Gastrocnemius medialis (tissue), 4 donors: ENCODE measurements around the gene CCDC78. TPM values are rescaled to one million over a fixed set of nuclear protein-coding genes. Genes with fewer than 3 reads are reported as not detected.

Experiments used
- ATAC-seq, 2 donors: fragments of 150-250 bp; one replicate each; pipeline ENCODE4 v1.9.1; 2016
- DNase-seq, 2 donors: peaks; one replicate each; pipeline ENCODE4 v3.0.0-alpha.2; 2019
- H3K27ac ChIP-seq, 4 donors: fragments of 200-600 bp; sonication (generic); 1 replicate in 1 of 4; 2 replicates in 3 of 4; pipeline ENCODE4 v1.5.1; 2016 to 2018; ENCODE audit warnings: mild to moderate bottlenecking in 2 of 4, moderate library complexity in 1 of 4
- H3K27me3 ChIP-seq, 3 donors: fragments of 200-600 bp; sonication (generic) in 2 of 3; 1 replicate in 1 of 3; 2 replicates in 2 of 3; pipeline versions ENCODE4 v1.5.1 to v1.6.0; 2016 to 2019; ENCODE audit warnings: mild to moderate bottlenecking in 1 of 3, moderate library complexity in 1 of 3
- H3K36me3 ChIP-seq, 2 donors: fragments of 200-600 bp; sonication (generic) in 1 of 2; one replicate each; pipeline ENCODE4 v1.5.1; 2017 to 2018
- H3K4me1 ChIP-seq, 2 donors: fragments of 200-600 bp; sonication (generic) in 1 of 2; one replicate each; pipeline ENCODE4 v1.5.1; 2016 to 2017; ENCODE audit warnings: mild to moderate bottlenecking in 2 of 2
- H3K4me3 ChIP-seq, 4 donors: fragments of 200-600 bp; sonication (generic) in 3 of 4; 1 replicate in 1 of 4; 2 replicates in 3 of 4; pipeline ENCODE4 v1.5.1; 2016 to 2019; ENCODE audit warnings: mild to moderate bottlenecking in 2 of 4
- H3K9me3 ChIP-seq, 3 donors: fragments of 200-600 bp; sonication (generic) in 2 of 3; 1 replicate in 1 of 3; 2 replicates in 2 of 3; pipeline ENCODE4 v1.5.1; 2016 to 2019
- POLR2A ChIP-seq, 2 donors: fragments of 450-650 bp; IDR thresholded peaks; one replicate each; pipeline ENCODE4 v1.6.1; 2017; ENCODE audit warnings: antibody characterized with exemption in 2 of 2, mild to moderate bottlenecking in 2 of 2, moderate library complexity in 2 of 2
- in situ Hi-C, 4 donors: fragments of 200-750 bp; cut with MboI; loops; one replicate each; pipeline versions ENCODE4 v1.15.0 to v1.8.0; 2017; ENCODE audit warnings: low sequenced_read_pairs in 4 of 4
- intact Hi-C: fragments of 100-400 bp; cut with DNase I; formaldehyde crosslinking; loops from one replicate; pipeline ENCODE4 v1.15.1; 2023; ENCODE audit warnings: low total_unique reads
- total RNA-seq, 4 donors: library from RNA; depleted of rRNA; stranded (reverse); fragments of >200 nt; gene quantifications; one replicate each; pipeline versions ENCODE4 v1.1.0 to v1.2.3, GENCODE V29; 2016
- TF ChIP-seq, protein P1 (sequence below), 5 experiments: fragments of 450-650 bp in 3 of 5; fragments of 200-600 bp in 2 of 5; sonication (generic) in 2 of 5; IDR thresholded peaks in 4 of 5; conservative IDR thresholded peaks in 1 of 5; 1 replicate in 4 of 5; 2 replicates in 1 of 5; pipeline ENCODE4 v1.5.1; 2016 to 2019; ENCODE audit warnings: antibody characterized with exemption in 5 of 5, mild to moderate bottlenecking in 3 of 5, moderate library complexity in 3 of 5

The CCDC78 gene
- total RNA-seq, 4 donors from 2014 or later = not detected

DNA sequence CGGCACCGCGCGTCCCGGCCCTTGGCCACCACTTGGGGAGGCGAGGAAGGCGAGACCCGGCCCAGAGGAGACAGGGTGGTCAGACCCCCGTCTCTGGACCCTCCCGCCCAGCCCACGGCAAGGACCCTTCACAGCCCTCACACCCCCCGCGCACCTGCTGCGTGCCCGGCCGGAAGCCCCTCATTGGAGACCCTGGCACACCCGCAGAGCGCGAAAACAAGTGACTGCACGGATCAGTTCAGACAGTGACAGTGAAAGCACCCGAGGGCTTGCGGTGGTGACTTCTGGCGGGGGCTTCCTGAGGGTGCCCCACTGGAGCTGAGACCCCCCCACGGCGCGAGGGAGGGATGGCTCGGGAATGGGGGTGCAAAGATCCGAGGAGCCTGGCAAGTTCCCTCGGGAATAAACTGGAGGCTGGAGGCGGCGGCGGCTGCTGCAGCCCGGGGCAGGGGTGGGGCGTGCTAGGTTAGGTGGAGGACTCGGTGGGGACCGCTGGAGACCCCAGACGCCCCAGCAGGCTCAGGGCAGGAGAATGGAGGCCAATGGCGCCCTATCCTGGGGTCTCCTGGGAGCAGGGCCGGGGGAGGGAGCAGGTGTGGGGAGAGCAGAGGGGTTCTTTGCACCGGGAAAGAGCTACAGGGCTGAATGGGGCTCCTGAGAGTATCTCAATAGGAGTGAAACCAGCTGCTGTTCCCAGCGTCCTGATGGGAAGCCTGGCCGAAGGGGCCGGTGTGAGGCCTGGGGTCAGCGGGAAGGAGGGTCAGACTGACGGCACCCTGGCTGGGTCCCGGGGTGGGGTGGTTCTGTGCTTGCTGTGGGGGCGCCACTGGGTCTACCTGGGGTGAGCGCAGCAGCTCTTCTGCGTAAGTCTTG is 19.8 kb downstream of the CCDC78 start:
- in situ Hi-C loops (no loop called here), intact Hi-C loops (no loop called here)
- H3K4me1 ChIP-seq = peaks cover 0 to 4% of the 10 kb centered on the region in 2 donors
- no peaks in the 10 kb centered on the region for H3K9me3 ChIP-seq
- TF ChIP-seq, protein P1, sequence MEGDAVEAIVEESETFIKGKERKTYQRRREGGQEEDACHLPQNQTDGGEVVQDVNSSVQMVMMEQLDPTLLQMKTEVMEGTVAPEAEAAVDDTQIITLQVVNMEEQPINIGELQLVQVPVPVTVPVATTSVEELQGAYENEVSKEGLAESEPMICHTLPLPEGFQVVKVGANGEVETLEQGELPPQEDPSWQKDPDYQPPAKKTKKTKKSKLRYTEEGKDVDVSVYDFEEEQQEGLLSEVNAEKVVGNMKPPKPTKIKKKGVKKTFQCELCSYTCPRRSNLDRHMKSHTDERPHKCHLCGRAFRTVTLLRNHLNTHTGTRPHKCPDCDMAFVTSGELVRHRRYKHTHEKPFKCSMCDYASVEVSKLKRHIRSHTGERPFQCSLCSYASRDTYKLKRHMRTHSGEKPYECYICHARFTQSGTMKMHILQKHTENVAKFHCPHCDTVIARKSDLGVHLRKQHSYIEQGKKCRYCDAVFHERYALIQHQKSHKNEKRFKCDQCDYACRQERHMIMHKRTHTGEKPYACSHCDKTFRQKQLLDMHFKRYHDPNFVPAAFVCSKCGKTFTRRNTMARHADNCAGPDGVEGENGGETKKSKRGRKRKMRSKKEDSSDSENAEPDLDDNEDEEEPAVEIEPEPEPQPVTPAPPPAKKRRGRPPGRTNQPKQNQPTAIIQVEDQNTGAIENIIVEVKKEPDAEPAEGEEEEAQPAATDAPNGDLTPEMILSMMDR (IDR thresholded peaks at IDR 0.05 in 4 of 5, conservative IDR thresholded peaks at IDR 0.05 in 1 of 5) = no peak
- TF ChIP-seq POLR2A (IDR thresholded peaks at IDR 0.05) = no peak
- no peak overlapping the region for H3K4me3 ChIP-seq
- H3K36me3 ChIP-seq = no peaks in the 10 kb centered on the region
- H3K27me3 ChIP-seq = peaks cover 80 to 89% (median 89%) of the 10 kb centered on the region in 3 donors
- no peak for DNase-seq
- H3K27ac ChIP-seq = no peak overlapping the region
- ATAC-seq = no peak

DNA sequence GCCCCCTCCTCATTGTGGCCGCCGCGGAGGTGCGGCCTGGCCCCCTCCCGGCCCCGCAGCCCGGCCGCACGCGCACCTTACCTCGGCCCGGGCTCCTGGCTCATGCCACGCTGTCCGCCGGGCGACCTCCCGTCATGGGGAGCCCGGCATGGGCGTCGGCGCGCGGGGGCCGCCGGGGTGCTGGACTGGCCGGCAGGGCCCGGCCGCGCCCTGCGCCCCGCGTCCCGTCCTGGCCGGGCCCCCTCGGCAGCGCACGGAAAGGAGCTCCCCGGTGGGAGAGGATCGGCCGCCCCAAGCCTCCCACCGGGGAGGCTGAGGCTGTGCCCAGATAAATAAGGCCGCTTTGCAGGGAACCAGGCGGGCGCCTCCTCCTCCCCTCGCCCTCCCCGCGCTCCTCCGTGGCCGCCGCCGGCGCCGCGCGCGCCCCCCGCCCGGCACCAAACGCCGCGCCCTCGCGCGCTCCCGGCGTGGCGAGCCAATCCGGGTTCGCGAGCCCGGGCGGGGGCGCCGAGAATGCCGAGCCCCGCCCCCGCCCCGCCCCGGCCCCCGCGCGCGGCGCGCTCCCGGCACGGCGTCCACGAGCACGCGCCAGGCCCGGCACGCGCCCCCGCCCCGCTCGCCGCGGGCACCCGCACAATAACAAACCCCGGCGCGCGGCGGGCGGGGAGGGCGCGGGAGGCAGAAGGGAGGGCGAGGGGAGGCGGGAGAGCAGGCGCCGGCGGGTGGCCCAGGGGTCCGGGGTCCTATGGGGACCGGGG is 20.6 kb downstream of the CCDC78 start, which contains the start of gene FBXL16:
Gene FBXL16, minus strand, starts transcription at position 371 of the 758 bp plus-strand sequence. CDS start 8,396 bp downstream, outside the sequence.
- no peak for TF ChIP-seq POLR2A (IDR thresholded peaks at IDR 0.05)
- TF ChIP-seq, protein P1 (IDR thresholded peaks at IDR 0.05 in 4 of 5, conservative IDR thresholded peaks at IDR 0.05 in 1 of 5) = no peak
- H3K4me1 ChIP-seq = peaks cover 0 to 4% of the 10 kb centered on the region in 2 donors
- H3K27ac ChIP-seq = no peak within 1 kb of the TSS
- no peaks in the 10 kb centered on the region for H3K9me3 ChIP-seq
- in situ Hi-C loops (no loop called here), intact Hi-C loops (no loop called here)
- H3K4me3 ChIP-seq = no peak within 1 kb of the TSS
- no peak for ATAC-seq
- H3K27me3 ChIP-seq = peaks cover 78 to 89% (median 89%) of the 10 kb centered on the region in 3 donors
- DNase-seq = no peak
- no peaks in the 10 kb centered on the region for H3K36me3 ChIP-seq

DNA sequence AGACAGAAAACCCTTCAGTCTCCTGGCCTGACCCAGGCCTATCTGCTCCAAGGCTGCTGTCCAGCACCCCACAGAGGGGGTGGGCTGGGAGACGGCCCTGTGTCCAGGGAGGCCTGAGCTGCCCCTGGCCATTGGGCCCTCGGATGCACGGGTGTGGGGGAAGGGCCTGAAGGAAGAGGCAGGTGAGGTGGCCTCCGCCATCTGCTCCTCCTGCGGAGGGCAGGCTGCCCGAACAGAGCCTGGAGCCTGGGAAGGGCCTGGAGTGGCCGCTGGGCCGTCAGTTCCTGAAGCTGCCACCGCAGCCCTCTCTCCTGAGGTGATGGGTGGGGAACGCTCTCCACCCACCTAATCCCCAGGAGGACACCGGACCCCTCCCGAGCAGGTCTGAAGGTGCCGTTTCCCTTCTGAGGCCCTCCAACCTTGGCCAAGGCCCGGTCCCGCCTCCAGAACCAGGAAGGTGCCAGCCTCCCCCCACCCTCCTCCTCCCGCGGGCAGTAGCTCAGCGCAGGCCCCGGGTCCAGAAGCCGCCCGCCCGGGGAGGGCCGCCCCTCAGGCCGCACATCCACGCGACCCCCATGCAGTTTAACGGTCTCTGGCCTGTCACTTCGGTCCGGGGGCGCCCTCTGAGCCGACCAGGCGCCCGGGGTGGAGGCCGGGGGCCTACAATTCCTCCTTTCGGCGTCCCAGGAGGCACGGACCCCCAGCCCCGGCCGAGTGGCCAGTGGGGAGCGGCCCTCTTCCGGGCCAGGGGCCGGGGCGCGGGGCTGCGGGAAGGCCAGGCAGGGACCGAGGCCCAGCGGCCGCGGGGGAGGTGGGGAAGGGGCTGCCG is 21.5 kb downstream of the CCDC78 start:
- no peak overlapping the region for H3K27ac ChIP-seq
- DNase-seq (no peak), ATAC-seq (no peak)
- H3K36me3 ChIP-seq = no peaks in the 10 kb centered on the region
- peaks cover 78 to 90% (median 88%) of the 10 kb centered on the region in 3 donors for H3K27me3 ChIP-seq
- in situ Hi-C loops = no loop called here
- H3K4me3 ChIP-seq = no peak overlapping the region
- TF ChIP-seq, protein P1 (IDR thresholded peaks at IDR 0.05 in 4 of 5, conservative IDR thresholded peaks at IDR 0.05 in 1 of 5) = no peak
- no peak for TF ChIP-seq POLR2A (IDR thresholded peaks at IDR 0.05)
- H3K9me3 ChIP-seq = no peaks in the 10 kb centered on the region
- H3K4me1 ChIP-seq = peaks cover 0 to 4% of the 10 kb centered on the region in 2 donors
- intact Hi-C loops = no loop called here

DNA sequence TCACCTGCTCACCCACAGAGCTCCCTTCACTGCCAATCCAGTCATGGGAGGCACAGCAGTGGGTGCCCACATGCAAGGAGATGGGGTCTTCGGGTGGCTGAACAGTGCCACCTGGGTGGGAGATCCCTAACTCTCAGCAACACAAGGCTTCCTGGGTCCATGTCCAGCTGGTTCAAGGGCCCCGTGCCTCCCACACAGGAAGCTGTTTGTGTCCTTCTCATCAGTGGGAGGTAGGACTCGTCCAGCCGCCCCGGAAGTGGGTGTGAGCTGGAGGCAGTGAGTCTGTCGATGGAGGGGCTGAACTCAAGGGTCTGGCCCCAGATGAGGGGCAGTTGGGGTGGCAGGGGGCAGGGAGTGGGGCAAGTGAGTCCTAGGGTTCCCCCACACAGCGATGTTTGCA is 22.2 kb downstream of the CCDC78 start:
- DNase-seq (no peak), ATAC-seq (no peak)
- Histone ChIP-seq H3K4me1 (peaks cover 0 to 4% of the 10 kb centered on the region in 2 donors), H3K36me3 (no peaks in the 10 kb centered on the region), H3K4me3 (no peak overlapping the region), H3K27me3 (peaks cover 78 to 90% (median 88%) of the 10 kb centered on the region in 3 donors), H3K27ac (no peak overlapping the region), H3K9me3 (no peaks in the 10 kb centered on the region)
- intact Hi-C loops = no loop called here
- TF ChIP-seq, protein P1 (IDR thresholded peaks at IDR 0.05 in 4 of 5, conservative IDR thresholded peaks at IDR 0.05 in 1 of 5) = no peak
- in situ Hi-C loops = no loop called here
